ENCODE data around the gene PDE4D.
A peak's percentile ranks its signal among the peaks of the same experiment; 100 is the strongest.

The PDE4D gene

DNA sequence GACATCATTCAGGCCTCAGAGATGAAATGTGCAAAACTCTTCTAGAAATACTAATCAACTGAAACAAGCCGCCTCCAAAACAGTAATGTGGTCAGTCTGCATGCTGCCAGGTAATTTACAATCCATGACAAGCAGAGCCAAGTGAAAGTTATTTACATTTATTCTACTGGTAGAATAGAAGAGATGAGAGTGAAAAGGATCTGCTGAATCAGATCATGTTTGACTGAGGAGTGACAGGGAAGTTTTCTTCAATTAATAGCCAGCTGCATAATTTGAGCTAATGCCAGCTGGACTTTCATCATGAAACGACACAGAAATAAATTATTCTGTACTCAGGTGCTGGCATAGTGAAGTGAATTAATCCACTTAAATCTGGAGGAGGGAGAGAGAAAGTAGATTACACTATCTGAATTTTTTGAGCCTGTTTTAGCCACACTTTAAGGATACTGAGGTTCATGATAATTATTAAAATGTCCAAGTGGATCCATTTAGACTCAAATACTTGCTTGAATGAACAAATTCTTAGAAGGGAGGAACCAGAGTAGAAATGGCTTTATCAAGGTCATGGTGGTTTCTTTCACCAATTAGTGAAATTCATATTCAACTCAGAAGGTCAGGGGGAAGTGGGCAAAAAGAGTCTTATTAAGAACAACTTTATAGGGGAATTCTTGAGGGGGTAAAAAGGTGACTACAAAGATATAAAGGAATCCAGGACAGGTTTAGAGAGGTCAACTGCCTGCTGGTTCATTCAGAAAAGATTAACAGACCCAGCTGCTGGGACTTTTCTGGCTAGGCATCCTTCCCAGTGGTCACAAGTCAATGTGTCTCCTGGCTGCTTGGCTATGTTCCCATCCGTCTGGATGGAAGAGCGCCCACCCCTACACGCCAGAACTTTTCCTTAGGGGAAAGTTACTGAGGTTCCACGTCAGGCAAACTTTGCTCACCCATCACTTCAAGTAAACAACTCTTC is 350.4 kb downstream of the PDE4D start:
- peak overlapping the region; percentile 66 for H3K27ac Mint-ChIP-seq
- no peaks in the 10 kb centered on the region for H3K9me3 Mint-ChIP-seq
- peak overlapping the region in 1 of 2 donors; percentile 31 for H3K4me3 Mint-ChIP-seq
- H3K4me1 Mint-ChIP-seq = peaks cover 24 to 26% of the 10 kb centered on the region in 2 donors
- DNase-seq = no peak
- no peaks in the 10 kb centered on the region for H3K27me3 Mint-ChIP-seq
- peak; percentile 88 to 89 for ATAC-seq (replicated peaks)
- H3K36me3 Mint-ChIP-seq = no peaks in the 10 kb centered on the region

DNA sequence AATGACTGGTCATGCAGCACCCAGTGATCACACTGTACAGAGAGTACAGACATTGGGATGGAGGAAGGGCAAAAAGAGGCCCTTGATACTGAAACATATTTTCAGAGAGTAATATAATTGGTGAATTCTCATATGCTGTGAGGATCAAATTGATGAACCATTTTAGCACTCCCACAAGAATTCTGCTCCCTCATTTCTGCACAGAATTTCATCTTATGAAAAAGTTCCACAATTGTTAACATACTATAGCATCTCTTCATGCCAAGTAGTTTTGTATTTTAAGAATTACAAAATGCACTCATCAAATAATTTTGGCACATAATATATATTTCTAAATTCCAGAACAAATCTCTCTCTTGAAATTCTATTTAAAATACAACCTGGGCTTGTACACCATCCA is 351.2 kb downstream of the PDE4D start:
- ATAC-seq (replicated peaks) (no peak), DNase-seq (no peak)
- Mint-ChIP-seq H3K4me1 (peaks cover 24 to 26% of the 10 kb centered on the region in 2 donors), H3K27ac (no peak overlapping the region), H3K36me3 (no peaks in the 10 kb centered on the region), H3K4me3 (no peak overlapping the region), H3K27me3 (no peaks in the 10 kb centered on the region), H3K9me3 (no peaks in the 10 kb centered on the region)

DNA sequence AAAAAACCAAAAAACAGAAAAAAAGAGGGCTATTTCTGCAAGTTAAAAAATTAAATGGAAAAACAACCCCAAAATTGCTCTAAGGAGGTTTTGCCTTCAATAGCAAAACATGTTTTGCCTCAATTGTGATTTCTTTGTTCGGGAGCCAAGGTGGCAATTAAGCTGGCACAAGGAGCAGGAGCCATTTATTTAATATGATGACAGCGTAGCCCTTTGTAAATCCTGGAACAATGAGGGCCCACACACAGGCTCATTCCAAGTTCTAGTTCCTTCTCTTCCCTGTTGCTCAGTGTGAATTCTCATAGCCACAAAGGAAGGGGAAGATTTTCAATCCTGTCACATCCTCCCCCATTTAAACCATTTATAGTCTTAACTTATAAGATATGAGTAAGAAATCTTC is 353.2 kb downstream of the PDE4D start:
- H3K27ac Mint-ChIP-seq = no peak overlapping the region
- no peak for DNase-seq
- H3K4me1 Mint-ChIP-seq = peaks cover 23 to 26% of the 10 kb centered on the region in 2 donors
- H3K4me3 Mint-ChIP-seq = no peak overlapping the region
- no peak for ATAC-seq (replicated peaks)
- H3K36me3 Mint-ChIP-seq = peaks cover 0 to 4% of the 10 kb centered on the region in 2 donors
- H3K9me3 Mint-ChIP-seq = no peaks in the 10 kb centered on the region
- no peaks in the 10 kb centered on the region for H3K27me3 Mint-ChIP-seq

DNA sequence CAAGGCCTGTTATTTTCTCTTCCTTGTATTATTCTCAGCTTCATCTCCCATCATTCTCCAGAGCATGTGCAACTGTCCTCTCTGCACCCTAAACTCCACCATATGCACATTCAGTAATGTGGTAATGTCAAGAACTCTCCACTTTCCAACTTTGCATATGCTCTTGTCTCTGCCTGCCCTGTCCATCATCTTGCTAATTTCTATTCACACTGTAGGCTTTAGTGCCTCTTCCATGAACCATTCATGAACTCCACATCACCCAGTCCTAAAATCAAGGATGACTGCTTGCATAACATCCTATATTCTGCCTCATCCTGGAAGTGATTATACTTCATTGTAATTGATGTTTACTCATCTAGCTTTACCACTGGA is 354.8 kb downstream of the PDE4D start:
- Mint-ChIP-seq H3K27ac (no peak overlapping the region), H3K4me3 (no peak overlapping the region), H3K27me3 (no peaks in the 10 kb centered on the region), H3K9me3 (no peaks in the 10 kb centered on the region), H3K36me3 (peaks cover 0 to 9% of the 10 kb centered on the region in 2 donors), H3K4me1 (peaks cover 15 to 17% of the 10 kb centered on the region in 2 donors)
- ATAC-seq (replicated peaks) = no peak
- DNase-seq = no peak

DNA sequence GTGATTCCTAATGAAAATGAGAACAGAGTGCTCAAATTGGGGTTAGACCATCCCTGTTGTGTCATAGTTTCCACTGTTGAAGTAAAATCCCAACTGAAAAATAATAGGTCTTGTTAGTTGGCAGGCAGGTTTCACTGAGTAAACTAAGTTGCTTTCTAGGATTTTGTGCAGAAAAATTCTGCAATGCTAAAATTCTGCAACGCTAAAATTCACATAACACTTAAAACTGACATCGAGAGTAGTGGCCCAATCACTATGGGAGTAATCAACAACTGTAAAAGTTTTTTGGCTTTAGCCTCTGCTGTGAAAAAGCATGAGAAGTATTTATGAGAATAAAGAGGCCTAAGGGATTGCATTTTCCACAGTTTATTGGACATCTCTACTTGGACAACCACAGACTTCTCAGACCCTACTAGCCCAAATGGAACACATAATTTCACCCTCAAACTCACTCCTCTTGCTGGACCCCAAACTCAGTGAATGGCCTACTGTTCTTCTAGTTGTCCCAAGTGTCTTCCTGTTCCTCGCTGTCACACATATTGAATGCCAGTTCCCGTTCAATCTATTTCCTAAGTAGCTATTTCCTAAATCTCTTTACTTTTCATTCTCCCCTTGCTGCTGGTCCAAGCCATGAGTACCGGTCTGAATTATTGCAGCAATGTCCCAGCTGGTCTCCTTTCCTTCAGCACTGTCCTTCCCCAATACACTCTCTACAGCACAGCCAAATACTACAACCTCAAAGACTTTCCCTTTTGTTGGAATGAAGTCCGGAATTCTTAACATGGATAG is 355.4 kb downstream of the PDE4D start:
- H3K36me3 Mint-ChIP-seq = peaks cover 0 to 9% of the 10 kb centered on the region in 2 donors
- H3K4me3 Mint-ChIP-seq = no peak overlapping the region
- ATAC-seq (replicated peaks) = no peak
- H3K27me3 Mint-ChIP-seq = no peaks in the 10 kb centered on the region
- no peak overlapping the region for H3K27ac Mint-ChIP-seq
- H3K4me1 Mint-ChIP-seq = peaks cover 11 to 12% of the 10 kb centered on the region in 2 donors
- H3K9me3 Mint-ChIP-seq = no peaks in the 10 kb centered on the region
- DNase-seq = no peak

DNA sequence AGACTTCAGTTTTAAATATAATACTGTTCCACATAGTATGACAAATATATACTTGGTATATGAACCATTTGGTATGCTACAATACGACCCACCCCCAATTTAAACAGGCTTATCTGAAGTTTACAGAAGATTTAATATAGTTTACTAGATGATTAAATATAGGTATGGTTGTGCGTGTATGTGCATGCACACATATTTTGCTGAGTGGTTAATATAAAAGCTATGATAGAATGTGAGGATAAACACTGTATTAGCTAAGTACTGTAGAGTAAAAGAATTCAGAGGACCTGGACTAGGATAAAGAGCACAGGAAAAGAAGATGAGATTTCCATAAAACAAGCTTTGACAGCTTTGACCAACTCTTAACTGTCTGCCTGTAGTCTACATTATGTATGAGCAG is 356.7 kb downstream of the PDE4D start:
- Mint-ChIP-seq H3K4me3 (no peak overlapping the region), H3K36me3 (peaks cover 0 to 9% of the 10 kb centered on the region in 2 donors), H3K27me3 (no peaks in the 10 kb centered on the region), H3K9me3 (no peaks in the 10 kb centered on the region), H3K27ac (no peak overlapping the region), H3K4me1 (peaks cover 3 to 4% of the 10 kb centered on the region in 2 donors)
- ATAC-seq (replicated peaks) (no peak), DNase-seq (no peak)

DNA sequence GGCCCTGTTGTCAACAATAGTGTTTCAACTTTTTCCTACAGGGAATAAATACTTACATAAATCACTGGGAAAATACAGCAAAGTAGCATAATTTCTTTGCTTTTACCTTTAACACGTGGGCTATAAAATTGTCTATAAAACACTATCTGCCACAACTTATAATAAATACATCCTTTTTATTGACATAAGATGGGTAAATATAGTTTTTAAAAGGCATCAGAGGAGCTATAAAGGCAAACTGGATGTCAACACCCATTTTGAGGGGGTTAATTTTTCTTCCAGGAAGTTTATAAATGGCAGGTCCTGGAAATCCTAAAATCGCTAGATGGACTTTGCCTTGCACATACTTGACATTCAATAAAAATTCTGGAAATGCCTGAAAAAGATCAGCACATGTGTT is 358.0 kb downstream of the PDE4D start:
- no peak for DNase-seq
- H3K27me3 Mint-ChIP-seq = no peaks in the 10 kb centered on the region
- no peak overlapping the region for H3K4me3 Mint-ChIP-seq
- ATAC-seq (replicated peaks) = no peak
- H3K36me3 Mint-ChIP-seq = peaks cover 0 to 9% of the 10 kb centered on the region in 2 donors
- no peaks in the 10 kb centered on the region for H3K9me3 Mint-ChIP-seq
- H3K4me1 Mint-ChIP-seq = peaks cover 0 to 3% of the 10 kb centered on the region in 2 donors
- no peak overlapping the region for H3K27ac Mint-ChIP-seq

DNA sequence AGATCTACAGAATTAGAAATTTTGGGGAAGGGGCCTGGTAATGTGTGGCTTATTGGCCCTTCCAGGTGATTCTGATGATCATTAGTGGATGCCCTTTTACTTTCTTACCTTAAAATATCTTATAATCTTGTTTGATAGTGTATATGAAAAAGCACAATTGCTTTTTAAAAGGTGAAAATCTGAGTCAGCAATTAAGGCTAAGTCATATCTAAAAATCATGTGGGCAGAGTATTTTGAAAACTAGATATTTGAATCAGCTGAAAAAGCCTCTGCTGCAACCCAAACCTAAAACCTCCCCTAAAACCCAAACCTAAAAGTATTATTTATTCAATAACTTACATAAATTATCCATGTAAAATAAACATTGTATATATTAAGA is 359.8 kb downstream of the PDE4D start:
- Mint-ChIP-seq H3K4me1 (peaks cover 0 to 3% of the 10 kb centered on the region in 2 donors), H3K36me3 (peaks cover 0 to 9% of the 10 kb centered on the region in 2 donors)

DNA sequence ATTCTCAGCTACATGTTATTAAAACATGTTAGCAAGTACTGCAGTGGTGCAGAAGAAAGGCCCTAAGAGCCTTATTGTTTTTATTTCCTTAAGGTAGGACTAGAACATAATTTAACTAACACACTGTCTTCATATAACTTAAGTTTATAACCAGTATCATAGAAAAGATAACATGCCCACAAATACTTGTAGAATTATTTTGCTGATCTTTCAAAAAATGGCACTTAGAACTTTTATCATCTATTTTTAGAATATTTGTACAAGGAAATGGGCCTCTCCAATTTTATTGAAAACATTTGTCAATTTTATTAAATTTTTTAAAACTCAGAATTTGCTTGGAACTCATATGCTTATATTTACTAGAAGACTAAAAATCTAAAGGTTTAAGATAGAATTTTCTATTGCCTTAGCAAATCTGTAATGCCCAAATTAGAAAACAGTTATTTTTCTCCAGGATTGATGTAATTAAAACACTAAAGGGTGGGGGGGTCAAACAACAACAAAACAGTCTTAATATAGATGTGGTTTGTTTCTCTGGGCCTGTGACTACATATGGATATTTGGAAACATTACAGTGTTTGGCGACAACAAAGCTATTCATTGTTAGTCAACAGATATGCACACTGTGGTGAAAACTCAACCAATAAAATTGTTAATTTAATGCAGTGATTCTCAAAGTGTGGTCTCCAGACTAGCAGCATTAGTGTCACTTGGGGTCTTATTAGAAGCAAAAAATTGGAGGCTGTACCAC is 360.4 kb downstream of the PDE4D start:
- DNase-seq (no peak), ATAC-seq (replicated peaks) (no peak)
- Mint-ChIP-seq H3K4me1 (no peaks in the 10 kb centered on the region), H3K4me3 (no peak overlapping the region), H3K27ac (no peak overlapping the region), H3K9me3 (no peaks in the 10 kb centered on the region), H3K27me3 (no peaks in the 10 kb centered on the region), H3K36me3 (peaks cover 0 to 9% of the 10 kb centered on the region in 2 donors)

More for the DNA sequence above, 359.8 kb downstream of the PDE4D start:
- ATAC-seq (replicated peaks) = no peak
- Mint-ChIP-seq H3K27ac (no peak overlapping the region), H3K27me3 (no peaks in the 10 kb centered on the region), H3K4me3 (no peak overlapping the region), H3K9me3 (no peaks in the 10 kb centered on the region)
- DNase-seq = no peak

DNA sequence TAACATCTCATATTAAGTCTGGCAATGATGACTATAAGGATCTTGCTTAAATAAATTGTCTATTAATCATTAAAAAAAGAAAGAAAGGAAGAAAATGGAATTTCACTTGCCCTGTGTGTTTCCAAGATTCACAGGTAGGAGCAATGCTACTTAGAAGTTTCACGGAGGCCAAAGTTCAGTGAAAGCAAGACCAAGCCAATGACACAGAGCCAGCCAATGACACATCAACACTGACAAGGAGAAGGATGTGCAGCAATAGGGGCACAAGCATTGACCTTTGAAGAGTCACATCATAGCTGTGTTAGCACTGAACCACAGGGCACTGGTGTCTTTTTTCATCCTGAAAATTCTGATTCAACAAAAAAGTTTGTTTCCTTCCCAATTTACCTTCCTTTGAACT is 364.3 kb downstream of the PDE4D start:
- ATAC-seq (replicated peaks) (no peak), DNase-seq (no peak)
- Mint-ChIP-seq H3K27me3 (no peaks in the 10 kb centered on the region), H3K36me3 (peaks cover 4 to 6% of the 10 kb centered on the region in 2 donors), H3K4me3 (no peak overlapping the region), H3K27ac (no peak overlapping the region), H3K4me1 (peaks cover 0 to 2% of the 10 kb centered on the region in 2 donors), H3K9me3 (peaks cover 4 to 9% of the 10 kb centered on the region in 2 donors)

DNA sequence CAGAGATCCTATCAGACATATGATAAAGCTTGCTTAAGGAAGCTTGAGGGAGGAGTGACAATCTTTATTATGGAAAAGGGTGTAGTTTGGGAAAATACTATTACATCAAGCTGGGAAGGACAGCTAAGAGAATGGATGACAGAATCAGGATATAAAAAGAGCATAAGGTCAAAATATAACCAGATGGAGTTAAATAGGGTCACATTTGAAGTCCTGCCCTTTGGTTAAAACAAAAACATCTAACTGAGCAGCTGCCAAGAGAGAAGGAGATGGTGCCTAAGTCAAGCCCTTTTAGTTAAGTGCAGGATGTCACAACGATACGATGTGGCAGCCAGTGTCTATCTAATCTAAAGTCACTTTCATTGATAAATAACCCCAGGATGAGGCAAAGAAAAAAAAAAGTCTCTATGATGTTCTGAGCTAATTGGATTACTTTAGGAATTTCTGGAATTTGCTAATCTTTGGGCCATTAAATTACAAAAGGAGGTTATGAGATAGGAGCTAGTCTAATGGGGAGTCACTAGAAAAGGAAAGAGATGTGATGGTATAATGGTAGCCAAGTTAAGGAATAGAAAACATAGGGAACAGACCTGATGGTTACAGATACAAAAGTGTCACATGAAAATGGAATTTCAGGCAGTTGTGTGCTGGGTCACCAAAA is 365.2 kb downstream of the PDE4D start:
- DNase-seq = no peak
- ATAC-seq (replicated peaks) = no peak
- Mint-ChIP-seq H3K27ac (no peak overlapping the region), H3K9me3 (peaks cover 9 to 15% of the 10 kb centered on the region in 2 donors), H3K27me3 (no peaks in the 10 kb centered on the region), H3K4me1 (peaks cover 0 to 2% of the 10 kb centered on the region in 2 donors), H3K36me3 (peaks cover 8 to 13% of the 10 kb centered on the region in 2 donors), H3K4me3 (no peak overlapping the region)

DNA sequence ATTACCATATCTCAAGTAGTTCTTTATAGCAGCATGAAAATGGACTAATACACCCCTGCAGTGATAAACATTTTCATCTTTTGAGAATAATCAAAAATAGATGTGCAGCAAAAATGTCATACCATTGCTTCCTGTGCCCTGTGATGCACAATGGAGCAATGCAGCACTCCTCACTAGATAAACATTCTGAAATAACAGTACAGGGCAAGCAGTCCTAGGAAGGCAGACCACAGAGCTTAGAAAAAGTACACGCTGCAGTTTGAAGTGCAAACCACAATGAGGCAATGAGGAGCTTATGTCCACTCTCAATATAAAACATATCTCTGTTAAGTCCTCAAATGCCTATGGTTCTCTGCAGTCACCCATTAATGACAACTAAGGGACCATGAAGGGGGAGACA is 367.6 kb downstream of the PDE4D start:
- Mint-ChIP-seq H3K27me3 (no peaks in the 10 kb centered on the region), H3K4me1 (peaks cover 0 to 2% of the 10 kb centered on the region in 2 donors), H3K9me3 (peaks cover 11 to 15% of the 10 kb centered on the region in 2 donors), H3K27ac (no peak overlapping the region), H3K4me3 (no peak overlapping the region), H3K36me3 (peaks cover 8 to 13% of the 10 kb centered on the region in 2 donors)
- no peak for DNase-seq
- no peak for ATAC-seq (replicated peaks)

DNA sequence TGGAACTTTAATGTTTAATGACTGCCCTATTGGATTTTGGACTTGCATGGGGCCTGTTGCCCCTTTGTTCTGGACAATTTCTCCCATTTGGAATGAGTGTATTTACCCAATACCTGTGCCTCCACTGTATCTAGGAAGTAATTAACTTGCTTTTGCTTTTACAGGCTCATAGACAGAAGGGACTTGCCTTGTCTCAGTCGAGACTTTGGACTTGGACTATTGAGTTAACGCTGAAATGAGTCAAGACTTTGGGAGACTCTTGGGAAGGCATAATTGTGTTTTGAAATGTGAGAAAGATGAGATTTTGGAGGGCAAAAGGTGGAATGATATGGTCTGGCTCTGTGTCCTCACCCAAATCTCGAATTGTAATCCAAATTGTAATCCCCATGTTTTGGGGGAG is 368.2 kb downstream of the PDE4D start:
- H3K9me3 Mint-ChIP-seq = peaks cover 11 to 15% of the 10 kb centered on the region in 2 donors
- H3K36me3 Mint-ChIP-seq = peaks cover 8 to 13% of the 10 kb centered on the region in 2 donors
- H3K27ac Mint-ChIP-seq = no peak overlapping the region

More for the DNA sequence above, 368.2 kb downstream of the PDE4D start:
- Mint-ChIP-seq H3K4me1 (peaks cover 0 to 2% of the 10 kb centered on the region in 2 donors), H3K27me3 (no peaks in the 10 kb centered on the region), H3K4me3 (no peak overlapping the region)
- DNase-seq (no peak), ATAC-seq (replicated peaks) (no peak)

All from stimulated activated naive B cell treated with anti-CD40 and anti-IgM and Interleukin-4, amounts not matched to agents 10 μg/mL and 1 μg/mL and 100 μg/mL, for 72 hours (primary cell).